HUDEP-2 (cell line): Measurements from ENCODE around the gene TMEM132D.

Experiments used
- DNase-seq, 76 experiments: peaks; one replicate each; lab custom pipeline; 2025; ENCODE audit not compliant: unreplicated experiment in 76 of 76; lab: John Stamatoyannopoulos, UW

TMEM132D gene

DNA sequence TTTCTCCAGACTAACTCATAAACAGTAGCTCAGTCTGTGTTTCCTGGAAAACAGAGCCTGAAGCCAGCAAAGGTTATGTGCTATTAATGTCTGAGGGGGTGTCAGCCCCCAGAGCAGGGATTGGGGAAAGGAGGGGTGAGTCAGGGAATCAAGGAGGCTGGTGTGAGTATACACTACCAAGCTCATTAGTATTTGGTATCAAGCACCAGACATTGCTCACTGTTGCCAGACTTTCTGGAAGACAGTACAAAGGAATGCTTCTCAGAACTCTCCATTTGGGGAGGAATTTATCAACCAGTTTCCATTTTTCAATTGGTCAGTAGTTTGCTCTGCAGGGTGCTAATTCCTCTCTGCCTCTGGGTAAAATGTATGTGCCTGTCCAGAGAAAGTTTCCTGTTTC is 607.2 kb downstream of the TMEM132D start:
- no peak for DNase-seq

DNA sequence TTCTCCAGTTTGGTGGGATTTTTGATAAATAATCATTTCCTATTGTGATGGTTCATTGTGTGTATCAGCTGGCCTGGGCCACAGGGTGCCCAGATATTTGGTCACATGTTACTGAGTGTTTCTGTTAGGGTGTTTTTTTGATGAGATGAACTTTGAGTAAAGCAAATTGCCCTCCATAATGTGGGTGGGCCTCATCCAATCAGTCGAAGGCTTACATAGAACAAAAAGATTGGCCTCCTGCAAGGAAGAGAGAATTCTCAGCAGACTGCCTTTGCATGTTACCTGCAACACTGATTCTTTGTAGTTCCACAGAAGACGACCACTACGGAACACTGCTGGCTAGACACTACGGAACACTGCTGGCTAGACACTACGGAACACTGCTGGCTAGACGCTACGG is 609.0 kb downstream of the TMEM132D start:
- no peak for DNase-seq

DNA sequence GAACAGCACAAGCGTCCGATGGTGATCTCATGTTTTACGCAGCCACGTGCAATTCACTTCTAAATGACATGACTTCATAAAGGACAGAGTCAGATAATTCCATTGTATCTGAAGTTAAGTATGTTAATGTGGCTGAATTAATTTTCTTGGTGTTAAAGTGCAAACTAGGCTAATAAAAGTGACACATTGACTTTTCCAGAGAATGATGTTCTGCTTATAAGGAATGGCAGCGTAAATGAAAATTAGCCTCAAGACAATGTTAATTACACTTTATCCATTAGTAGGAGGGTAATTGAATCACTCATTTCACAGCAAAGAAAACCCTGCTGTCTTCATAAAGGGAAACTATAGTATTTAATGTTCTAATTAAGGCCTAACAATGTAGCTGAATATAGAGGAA is 624.1 kb downstream of the TMEM132D start:
- DNase-seq: no peak

DNA sequence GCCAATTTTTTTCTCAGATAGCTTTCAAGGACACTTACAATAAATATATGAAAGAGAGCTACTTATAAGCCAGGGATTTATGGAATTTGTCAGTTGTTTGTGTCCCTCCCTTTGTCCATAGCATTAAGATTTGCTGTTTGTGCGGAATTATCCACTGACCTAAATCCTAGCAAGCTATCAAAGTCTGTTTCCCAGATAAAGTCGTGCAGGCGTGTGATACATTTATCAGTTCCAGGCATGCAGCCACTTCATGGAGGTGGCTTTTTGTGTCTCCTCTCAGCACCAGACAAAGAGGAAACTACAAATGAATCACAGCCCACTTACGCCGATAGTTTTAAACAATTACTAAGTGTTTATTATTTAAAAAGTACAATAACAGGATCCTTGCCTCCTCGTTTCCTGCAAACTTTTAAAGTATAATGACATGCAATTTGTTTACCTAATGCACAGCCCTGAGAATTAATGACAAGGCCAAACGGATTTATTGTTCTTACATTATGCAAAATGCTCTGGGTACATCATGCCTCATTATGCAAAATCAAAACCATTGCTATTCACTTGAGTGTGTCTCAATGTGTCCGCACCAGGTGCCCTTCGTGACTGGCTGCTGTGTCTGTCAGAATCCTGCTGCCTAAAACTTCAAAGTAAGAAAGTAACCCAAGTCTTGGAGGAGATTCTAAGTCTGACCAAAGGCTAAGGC is 627.3 kb downstream of the TMEM132D start:
- no peak for DNase-seq

DNA sequence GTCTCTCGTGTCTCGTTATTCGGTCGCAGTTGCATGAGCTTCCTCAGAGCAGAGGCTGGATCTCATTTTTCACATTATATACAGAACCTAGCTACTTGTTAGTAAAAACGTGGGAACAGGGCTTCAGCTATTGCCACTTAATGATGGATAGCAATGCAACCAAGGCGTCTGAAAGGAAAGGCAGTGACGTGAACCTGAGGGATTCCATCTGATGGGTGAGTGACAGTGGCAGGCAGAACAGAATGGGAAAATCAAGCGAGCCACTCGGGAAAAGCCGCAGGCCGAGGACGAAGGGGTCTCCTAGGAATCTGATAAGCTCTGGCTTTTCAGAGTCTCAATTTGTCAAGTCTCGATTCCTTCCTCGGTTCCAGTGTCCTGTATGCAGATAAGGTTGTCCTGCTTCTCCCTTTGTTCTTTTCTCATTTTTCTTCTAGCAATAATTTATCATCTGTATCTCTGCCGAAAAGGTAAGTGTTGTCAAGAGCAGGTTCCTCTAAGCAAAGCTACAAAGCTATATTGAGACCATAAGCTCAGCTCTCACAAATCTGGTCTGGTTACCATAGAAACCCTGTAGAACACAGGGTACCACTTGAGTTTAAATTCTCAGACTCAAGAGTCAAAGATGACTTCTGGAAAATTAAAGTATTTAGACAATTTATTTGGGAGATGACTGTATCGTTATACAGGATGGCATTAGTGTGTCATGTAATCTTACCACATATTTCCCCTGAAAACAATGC is 633.9 kb downstream of the TMEM132D start:
- no peak for DNase-seq

DNA sequence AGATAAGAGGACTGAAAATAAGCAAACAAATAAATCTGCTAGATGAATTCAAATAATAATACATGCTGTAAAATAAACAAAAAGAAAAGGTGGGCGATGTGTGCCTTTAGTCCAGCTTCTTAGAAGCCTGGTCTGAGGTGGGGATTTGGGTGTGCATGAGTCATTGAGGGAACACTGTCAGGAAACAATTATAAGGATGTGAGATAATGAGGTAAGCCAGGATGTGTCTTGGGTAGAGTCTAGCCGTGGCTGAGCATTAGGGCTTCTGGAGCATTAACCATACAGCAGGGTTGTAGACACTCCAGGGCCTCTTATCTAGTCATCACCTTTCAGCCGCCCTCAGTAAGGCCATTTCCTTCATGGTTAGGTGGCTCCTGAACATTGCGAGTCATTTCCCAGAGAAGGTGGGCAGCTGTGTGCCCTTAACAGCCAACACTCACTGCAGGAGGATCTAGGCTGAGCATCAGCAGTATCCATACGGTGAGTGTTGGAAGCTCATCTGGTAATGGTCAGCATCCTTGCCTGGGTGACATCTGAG is 645.0 kb downstream of the TMEM132D start:
- no peak for DNase-seq

DNA sequence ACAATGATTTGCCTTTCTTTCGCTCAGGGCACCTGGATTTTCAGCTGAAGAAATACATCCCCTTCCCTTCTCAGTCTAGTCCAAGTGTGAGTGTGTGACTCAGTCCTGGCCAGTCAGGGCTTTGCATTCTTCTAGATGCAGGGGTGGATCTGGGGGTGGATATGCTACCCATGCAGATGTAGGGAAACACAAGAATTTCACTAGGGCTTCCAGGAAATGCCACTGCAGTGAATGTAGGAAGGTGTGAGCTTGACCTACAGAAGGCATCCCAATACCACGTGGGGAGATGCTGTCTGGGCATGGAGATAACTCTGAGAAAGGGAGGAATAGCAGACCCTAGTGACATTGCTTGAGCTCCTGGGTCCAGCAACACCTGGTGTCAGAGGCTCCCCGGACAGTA is 646.3 kb downstream of the TMEM132D start:
- no peak for DNase-seq

DNA sequence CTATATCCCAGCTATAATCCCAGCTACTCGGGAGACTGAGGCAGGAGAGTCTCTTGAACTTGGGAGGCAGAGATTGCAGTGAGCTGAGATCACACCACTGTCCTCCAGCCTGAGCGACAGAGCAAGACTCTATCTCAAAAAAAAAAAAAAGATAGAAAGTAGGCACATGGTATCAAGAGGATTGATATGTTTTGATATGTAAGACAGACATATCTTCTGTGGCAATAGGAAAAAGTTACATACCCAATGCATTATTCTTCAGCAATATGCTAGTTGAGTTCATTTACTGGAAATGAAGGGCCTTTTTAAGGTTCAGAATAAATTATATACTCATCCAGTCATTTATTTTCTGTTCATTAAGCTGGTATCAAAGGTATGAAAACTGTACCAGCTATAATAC is 657.2 kb downstream of the TMEM132D start:
- no peak for DNase-seq

DNA sequence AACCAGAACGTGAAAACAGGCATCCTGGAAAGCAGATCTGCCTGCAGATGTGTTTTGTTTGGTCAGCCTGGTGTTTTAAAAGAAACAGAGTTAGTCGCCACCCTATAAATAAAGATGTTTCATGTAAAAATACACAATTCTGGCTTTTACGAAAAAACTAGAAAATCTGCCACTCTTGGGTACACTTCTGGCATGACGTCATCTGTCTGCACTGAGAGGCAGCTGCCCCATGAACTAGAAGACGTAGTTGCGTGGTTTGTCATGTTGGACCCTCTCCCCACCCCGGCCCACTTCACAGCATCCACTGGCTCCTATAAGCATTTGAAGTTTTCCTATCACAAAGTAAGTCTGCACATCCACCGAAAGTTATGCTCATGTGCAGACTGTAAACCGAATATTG is 658.1 kb downstream of the TMEM132D start:
- DNase-seq: no peak

DNA sequence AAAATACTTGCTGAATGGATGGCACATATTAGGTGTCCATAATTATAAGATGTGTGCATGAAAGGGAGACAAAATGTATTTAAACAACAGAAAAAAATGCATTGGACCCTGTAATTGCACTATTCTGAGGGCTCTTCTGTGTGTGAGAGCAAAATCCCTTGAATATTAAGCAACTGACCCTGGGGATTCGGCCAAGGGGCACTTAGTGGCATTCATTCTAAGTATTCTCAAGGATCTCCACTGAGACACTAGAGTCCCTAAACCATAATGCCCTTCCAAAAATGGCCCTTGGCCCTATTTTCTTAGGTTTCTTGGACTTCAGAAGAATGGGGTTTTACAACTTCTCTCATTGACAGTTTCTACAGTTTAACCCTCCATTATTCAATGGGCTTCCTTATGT is 662.0 kb downstream of the TMEM132D start:
- no peak for DNase-seq

DNA sequence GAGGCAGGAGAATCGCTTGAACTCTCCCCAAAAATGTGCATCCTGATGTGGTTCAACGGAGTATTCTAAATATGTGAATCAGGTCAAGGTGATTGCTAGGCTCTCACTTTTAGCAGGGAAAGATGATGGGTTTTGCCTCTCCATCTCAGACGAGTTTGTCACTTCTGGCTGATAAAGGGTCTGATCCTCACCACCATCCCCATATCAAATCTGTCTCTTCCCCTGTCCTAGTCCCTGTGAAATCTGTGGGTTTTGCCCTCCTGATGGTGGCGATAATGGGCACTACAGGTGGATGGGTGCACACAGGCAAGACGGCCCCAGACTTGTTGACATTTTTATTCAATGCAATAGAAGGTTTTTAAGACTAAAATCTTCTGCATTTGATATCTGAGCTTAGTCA is 665.9 kb downstream of the TMEM132D start:
- DNase-seq: no peak

DNA sequence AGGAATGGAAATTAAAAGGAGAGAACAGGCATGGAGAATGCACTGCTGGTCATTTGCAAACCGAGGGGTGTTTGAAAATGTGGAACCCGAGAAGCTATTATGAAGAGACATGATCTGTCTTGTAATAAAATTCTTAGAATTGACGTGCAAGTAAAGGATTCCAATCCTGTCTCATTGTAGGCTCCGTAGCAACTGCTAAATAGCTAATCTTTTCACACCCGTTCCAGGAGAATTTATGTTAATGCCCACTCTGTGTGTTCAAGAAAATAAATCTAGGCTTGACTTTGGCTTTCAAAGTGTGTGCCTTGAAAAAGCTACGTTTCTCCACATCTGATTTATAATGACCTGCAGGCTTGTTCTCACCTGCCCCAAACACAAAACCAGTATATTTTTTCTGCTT is 669.6 kb downstream of the TMEM132D start:
- no peak for DNase-seq

DNA sequence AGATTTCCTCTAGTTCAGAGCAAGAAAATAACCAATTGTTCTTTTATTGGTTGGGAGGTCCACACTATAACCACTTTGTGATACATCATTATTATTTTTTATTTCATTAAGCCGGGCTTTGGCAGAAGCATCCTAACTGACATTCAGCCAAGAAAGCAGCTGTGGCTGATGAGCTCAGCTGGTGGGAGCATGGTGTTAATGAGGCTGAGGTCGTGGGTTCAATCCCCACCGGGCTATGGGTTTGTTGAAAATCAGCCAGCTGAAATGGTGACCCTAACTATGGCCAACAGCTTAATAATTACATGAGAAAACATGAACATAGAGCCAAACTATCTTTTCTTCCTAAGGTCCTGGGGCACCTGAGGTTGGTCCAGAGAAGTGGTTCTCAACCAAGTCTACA is 672.3 kb downstream of the TMEM132D start:
- DNase-seq: no peak

DNA sequence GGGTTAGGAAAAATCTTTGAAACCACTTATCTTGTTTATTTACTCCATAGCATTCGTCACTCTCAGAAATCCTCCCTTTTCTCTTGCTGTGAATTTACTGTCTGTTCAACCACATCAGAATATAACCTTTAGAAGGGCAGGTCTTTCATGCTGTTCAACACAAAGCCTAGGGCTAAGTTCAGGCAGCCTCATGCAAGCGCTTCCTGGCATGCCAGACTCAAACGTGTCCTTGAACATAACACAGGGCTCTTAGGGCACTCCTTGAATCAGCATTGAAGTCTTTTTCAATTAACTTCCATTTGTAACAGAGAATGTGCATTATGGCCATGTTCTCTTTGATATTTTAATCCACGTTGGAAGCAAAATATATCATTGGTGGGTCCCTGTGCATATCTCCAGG is 672.8 kb downstream of the TMEM132D start:
- no peak for DNase-seq

DNA sequence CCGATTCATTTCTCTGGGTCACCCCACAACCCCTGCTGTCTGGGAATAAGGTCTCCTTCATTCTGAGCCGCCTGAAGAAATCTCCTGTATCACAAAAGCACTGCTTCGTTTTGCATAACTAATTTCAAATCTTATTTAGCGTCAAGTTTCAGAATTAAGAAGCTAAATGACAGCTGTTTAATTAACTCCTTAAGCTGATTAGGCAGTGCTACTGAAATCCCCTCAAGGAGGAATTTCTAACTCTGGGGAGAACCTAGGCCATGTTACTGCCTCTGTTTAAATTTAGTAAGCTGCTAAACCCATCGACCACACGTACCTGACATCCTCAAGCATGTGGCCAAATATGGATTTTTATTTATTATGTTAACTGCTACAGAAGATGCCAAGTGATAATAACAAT is 677.0 kb downstream of the TMEM132D start:
- DNase-seq: no peak

DNA sequence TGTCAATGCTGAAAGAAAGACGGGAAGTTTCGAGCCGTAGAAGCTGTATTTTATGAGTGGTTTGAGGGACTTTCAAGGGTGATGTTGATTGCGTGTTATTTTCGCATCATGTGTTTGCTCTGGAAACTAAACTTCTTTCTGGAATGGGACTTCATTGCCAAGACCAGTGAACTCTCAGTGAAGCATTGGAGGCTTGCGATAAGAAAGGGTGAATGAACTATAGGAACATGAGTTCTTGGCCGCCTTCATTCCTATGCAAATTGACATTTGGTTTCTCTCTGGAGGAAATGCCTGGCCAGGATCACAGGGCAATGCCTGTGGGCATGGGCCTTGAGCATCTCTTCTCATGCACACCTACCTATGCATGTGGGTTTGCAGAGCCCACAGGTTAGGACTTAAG is 677.8 kb downstream of the TMEM132D start:
- no peak for DNase-seq

DNA sequence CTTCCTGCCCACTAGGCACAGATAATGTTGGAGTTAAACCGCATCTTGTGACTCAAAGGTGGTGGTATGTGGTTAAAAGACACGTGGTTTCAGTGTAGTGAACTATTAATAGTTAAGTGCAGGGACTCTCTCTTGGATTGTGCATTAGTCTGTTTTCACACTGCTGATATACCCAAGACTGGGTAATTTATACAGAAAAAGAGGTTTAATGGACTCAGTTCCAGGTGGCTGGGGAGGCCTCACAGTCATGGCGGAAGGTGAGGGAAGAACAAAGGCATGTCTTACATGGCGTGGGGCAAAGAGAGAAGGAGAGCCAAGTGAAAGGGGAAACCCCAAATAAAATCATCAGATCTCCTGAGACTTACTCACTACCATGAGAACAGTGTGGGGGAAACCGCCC is 688.3 kb downstream of the TMEM132D start:
- no peak for DNase-seq

DNA sequence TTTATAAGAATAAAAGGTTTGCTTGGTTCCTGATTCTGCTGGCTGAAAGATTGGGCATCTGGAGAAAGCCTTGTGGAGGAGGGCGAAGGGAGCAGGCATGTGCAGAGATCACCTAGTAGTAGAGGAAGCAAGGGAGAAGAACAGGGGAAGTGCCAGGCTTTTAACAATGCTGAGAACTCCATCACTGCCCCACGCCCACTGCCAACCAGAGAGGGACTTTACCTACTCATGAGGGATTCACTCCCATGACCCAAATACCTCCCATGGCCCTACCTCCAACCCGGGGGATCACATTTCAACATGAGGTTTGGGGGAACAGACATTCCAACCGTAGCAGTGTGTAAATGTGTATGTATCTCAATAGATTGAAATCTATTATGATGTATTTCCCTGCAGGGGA is 690.3 kb downstream of the TMEM132D start:
- DNase-seq: peak in 1 of 76 experiments; percentile 2

DNA sequence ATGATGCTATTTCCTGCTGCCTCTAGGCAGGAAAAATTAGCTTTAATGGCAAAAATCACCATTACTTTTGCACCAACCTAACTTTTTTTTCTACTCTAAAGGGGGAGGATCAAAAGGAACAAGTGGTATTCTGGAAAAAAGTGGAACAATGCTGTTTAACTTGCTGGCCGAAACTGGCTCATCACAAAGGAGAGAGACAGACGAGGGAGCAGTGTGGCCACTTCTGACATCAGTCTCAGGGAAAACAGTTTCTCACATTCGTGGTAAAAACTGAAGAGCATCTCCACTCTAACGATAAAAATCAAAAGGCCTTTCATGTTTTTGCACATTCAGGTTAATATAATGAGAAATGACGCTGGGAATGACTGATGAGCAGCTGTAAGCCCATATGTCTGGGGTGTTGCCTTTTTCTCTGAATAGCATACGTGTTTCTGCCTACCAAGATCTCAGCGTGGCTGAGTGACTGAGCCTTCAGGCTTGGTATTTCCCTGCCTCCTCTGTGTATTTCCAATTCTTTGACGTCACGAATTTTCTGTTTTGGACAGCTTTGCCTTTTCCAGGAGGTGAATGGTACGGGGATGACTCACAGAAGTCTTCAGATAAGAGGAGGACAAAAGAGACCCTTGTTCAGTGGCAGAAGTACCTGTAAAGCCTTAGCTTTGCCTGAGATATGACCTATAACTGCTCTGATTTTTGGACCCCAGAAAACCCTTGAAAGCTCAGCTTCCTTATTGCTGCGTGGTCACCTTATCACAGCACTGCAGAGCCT is 691.8 kb downstream of the TMEM132D start:
- DNase-seq: no peak

DNA sequence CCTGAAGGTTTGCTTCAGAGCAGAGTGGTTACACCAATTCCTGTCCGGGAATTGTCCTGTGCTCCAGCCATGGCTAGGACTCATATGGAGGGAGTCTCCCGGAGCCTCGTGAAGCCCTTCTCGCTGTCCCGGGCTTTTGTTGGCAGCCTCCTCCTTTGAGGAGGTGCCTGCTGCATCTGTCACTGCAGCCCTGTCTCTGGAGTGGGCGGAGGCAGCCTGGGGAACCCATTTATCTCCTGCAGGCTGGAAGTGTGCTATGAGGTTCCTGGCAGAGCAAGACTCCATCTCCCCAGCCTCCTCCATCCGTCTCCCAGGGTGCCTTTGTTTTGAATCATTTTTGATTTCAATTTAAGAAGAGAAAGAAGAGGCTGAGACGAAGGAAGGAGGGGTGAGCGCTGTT is 695.3 kb downstream of the TMEM132D start:
- DNase-seq: no peak

DNA sequence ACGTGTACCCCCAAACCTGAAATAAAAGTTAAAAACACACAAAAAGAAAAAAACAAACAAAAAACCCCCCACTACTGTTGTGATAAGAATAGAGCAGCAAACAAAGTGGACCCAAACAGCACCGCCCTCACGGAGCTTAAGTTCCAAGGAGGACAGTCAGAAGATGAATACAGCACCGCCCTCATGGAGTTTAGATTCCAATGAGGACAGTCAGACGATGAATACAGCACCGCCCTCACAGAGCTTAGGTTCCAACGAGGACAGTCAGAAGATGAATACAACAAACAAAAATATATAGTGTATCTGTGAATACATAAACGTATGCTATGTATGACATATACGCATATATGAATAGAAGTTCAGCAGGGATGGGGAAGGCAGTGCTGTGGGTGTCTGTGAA is 696.7 kb downstream of the TMEM132D start:
- DNase-seq: no peak

DNA sequence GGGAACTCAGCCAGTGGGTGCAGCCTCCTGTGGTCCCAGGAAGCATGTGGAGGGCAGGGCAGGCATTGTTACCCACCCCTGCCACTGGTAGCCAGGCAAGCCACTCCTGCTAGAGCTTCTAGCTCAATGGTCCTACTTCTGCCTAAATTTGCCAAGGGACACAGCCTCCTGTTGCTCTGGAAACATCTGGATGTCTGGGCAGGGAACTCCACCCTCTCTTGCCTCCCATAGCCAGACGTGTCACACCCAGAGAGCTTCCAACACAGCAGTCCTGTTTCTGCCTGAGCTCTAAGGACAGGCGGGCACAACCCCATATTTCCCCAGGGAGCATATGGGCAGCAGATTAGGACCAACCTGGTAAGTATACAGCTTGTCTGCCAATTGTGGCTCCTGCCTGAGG is 700.4 kb downstream of the TMEM132D start:
- DNase-seq: no peak
